C1 segment of cervical spinal cord (tissue), 14 donors: ENCODE results near the gene ADD3.

Experiments used
- DNase-seq, 14 donors: peaks; one replicate each; lab custom pipeline; 2025; lab: John Stamatoyannopoulos, UW

Gene ADD3

DNA sequence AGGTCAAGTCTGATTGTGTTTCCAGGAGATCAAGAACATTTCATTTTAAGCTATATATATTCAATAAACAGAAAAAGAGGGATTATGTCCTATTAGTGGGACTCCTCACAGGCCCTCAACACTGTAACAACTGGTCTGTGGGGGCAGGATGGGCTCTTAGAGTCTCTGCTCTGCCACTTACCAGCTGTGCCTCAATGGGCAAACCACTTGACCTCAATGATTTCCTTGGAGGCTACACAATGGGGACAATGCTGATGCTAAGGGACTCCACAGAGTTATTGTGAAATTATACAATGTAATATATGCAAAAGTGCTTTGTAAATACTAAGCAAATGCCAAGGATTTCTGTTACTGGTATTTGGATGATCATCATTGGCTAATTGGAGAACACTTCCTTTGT, 166.4 kb downstream of the ADD3 start:
- DNase-seq, result no peak

DNA sequence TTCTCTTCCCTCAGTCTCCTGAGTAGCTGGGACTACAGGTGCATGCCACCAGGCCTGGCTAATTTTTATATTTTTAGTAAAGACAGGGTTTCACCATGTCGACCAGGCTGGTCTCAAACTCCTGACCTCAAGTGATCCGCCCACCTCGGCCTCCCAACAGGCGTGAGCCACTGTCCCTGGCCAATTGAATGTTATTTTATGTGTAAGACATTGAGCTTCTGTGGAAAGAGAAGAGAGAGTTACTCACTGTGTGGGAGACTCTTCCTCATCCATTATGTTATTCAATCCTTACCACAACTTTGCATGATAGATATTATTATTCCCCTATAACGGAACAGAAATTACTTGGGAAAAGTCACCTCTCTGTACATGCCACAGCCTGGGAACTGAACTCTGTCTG, 167.0 kb downstream of the ADD3 start:
- no peak for DNase-seq

DNA sequence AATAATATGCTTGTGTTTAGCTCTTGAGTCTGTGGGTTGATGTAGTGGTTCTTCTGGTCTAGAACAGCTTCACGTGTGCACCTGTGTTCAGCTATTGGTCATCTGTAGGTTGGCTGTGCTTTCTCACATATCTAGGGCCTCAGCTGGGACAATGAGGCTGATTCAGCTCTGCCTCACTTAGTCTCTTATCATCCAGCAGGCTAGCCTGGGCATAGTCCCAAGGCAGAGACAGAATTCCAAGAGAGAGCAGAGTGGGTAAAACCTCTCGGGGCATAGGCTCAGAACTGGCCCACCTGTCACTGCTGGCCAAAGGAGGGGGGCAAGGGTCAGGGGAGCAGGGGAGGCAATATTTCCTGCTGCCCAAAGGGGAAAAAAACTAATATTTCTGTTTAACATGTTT, 167.6 kb downstream of the ADD3 start:
- DNase-seq, result no peak

GRCh38 chr10:110176141-110177030, 168.6 kb downstream of the ADD3 start:
- no peak for DNase-seq

GRCh38 chr10:110179220-110179619, 171.4 kb downstream of the ADD3 start:
- DNase-seq, result no peak

GRCh38 chr10:110181451-110181850, 173.7 kb downstream of the ADD3 start:
- DNase-seq, result no peak

DNA sequence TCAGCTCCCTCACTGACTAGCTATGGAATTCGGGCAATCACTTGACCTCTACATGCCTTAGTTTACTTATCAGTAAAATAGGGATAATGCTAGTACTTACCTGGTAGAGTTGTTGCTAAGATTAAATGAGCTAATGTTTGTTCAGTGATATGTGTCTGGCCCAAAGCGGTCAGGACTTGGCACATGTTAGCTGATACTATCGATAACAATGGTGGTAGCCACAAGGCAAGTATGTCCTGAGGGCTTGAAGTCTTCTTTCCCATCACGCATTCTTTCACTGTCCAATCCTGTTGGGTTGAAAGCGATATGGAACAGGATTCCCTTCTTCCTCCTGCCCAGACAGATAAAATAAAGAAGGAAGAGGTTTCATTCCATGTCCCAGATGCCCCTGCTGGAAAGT, 174.1 kb downstream of the ADD3 start:
- no peak for DNase-seq

GRCh38 chr10:110184398-110184797, 176.6 kb downstream of the ADD3 start:
- DNase-seq, result no peak
